Activated CD8-positive, alpha-beta T cell treated with anti-CD3 and anti-CD28 coated beads for 36 hours (primary cell): ENCODE results near the gene MAGI2. TPM values are rescaled to one million over a fixed set of nuclear protein-coding genes. Genes with fewer than 3 reads are reported as not detected.

Source experiments
- ATAC-seq: fragments of 200-7000 bp; cut with Tn5 transposase; one replicate; pipeline ENCODE4 v1.10.0; 2021; ENCODE audit warnings: mild to moderate bottlenecking, moderate library complexity
- CTCF ChIA-PET: fragments of 350-600 bp; sonication (Branson Sonifier 250); formaldehyde crosslinking; loops from one replicate; lab custom pipeline; 2021; ENCODE audit warnings: antibody characterized with exemption; lab: Charles Lee
- POLR2A ChIA-PET: fragments of 350-600 bp; sonication (Branson Sonifier 250); formaldehyde crosslinking; loops from one replicate; lab custom pipeline; 2021; ENCODE audit warnings: antibody characterized with exemption; lab: Charles Lee
- DNase-seq: peaks from one replicate; pipeline ENCODE4 v3.0.0-alpha.2; 2020
- H3K27ac Mint-ChIP-seq: one replicate; pipeline ENCODE4 v1.8.0; 2021; ENCODE audit warnings: mild to moderate bottlenecking, mixed read lengths
- H3K27me3 Mint-ChIP-seq: one replicate; pipeline ENCODE4 v1.8.0; 2021; ENCODE audit warnings: mixed read lengths
- H3K36me3 Mint-ChIP-seq: one replicate; pipeline ENCODE4 v1.8.0; 2021; ENCODE audit warnings: low read depth, mixed read lengths
- H3K4me1 Mint-ChIP-seq: one replicate; pipeline ENCODE4 v1.8.0; 2021; ENCODE audit warnings: low read depth, mixed read lengths
- H3K4me3 Mint-ChIP-seq: one replicate; pipeline ENCODE4 v1.8.0; 2021; ENCODE audit warnings: mild to moderate bottlenecking, moderate library complexity, mixed read lengths
- H3K9me3 Mint-ChIP-seq: one replicate; pipeline ENCODE4 v1.8.0; 2021; ENCODE audit warnings: mixed read lengths
- CTCF ChIP-seq: fragments of 200-600 bp; IDR thresholded peaks from one replicate; pipeline ENCODE4 v1.8.0; 2022; ENCODE audit warnings: antibody characterized with exemption, mild to moderate bottlenecking
- intact Hi-C: fragments of 100-400 bp; cut with micrococcal nuclease; formaldehyde crosslinking; loops from one replicate; pipeline ENCODE4 v1.10.0; 2022
- total RNA-seq, 2 experiments: library from RNA; stranded (reverse); gene quantifications; one replicate each; pipeline ENCODE4 v1.2.3, GENCODE V29; 2021

The MAGI2 gene
- total RNA-seq, 2 experiments from 2014 or later = 0.04 to 0.09 TPM

GRCh38 chr7:78083476-78084120 is 1369.9 kb downstream of the MAGI2 start:
- intact Hi-C loops = no loop called here
- TF ChIP-seq CTCF = no peak
- DNase-seq = no peak
- ATAC-seq = no peak
- Mint-ChIP-seq H3K4me1 (no peaks in the 10 kb centered on the region), H3K9me3 (no peaks in the 10 kb centered on the region), H3K36me3 (no peaks in the 10 kb centered on the region), H3K27ac (no peak overlapping the region), H3K27me3 (peaks cover 4% of the 10 kb centered on the region), H3K4me3 (no peak overlapping the region)
- ChIA-PET CTCF (no interaction called here), POLR2A (no interaction called here)

- no peak for TF ChIP-seq CTCF
- no peaks in the 10 kb centered on the region for H3K9me3 Mint-ChIP-seq
- CTCF ChIA-PET = no interaction called here
- peaks cover 3% of the 10 kb centered on the region for H3K27me3 Mint-ChIP-seq
- POLR2A ChIA-PET = no interaction called here
- H3K4me1 Mint-ChIP-seq = no peaks in the 10 kb centered on the region
- intact Hi-C loops = no loop called here
- no peak overlapping the region for H3K27ac Mint-ChIP-seq
- ATAC-seq (no peak), DNase-seq (no peak)
- no peaks in the 10 kb centered on the region for H3K36me3 Mint-ChIP-seq
- no peak overlapping the region for H3K4me3 Mint-ChIP-seq
These were observed 1370.9 kb downstream of the MAGI2 start for GRCh38 chr7:78082556-78082955.

- no peak for TF ChIP-seq CTCF
- ATAC-seq (no peak), DNase-seq (no peak)
- H3K27me3 Mint-ChIP-seq = peaks cover 1% of the 10 kb centered on the region
- no peaks in the 10 kb centered on the region for H3K9me3 Mint-ChIP-seq
- H3K4me1 Mint-ChIP-seq = no peaks in the 10 kb centered on the region
- H3K27ac Mint-ChIP-seq = no peak overlapping the region
- intact Hi-C loops = no loop called here
- no peaks in the 10 kb centered on the region for H3K36me3 Mint-ChIP-seq
- ChIA-PET CTCF (no interaction called here), POLR2A (no interaction called here)
- no peak overlapping the region for H3K4me3 Mint-ChIP-seq
These were observed 1371.6 kb downstream of the MAGI2 start for GRCh38 chr7:78081888-78082287.

GRCh38 chr7:78081344-78081743 is 1372.1 kb downstream of the MAGI2 start:
- ChIA-PET POLR2A (no interaction called here), CTCF (no interaction called here)
- no peaks in the 10 kb centered on the region for H3K27me3 Mint-ChIP-seq
- no peak for ATAC-seq
- TF ChIP-seq CTCF = no peak
- H3K4me1 Mint-ChIP-seq = no peaks in the 10 kb centered on the region
- intact Hi-C loops = no loop called here
- DNase-seq = no peak
- H3K4me3 Mint-ChIP-seq = no peak overlapping the region
- H3K9me3 Mint-ChIP-seq = no peaks in the 10 kb centered on the region
- no peak overlapping the region for H3K27ac Mint-ChIP-seq
- H3K36me3 Mint-ChIP-seq = no peaks in the 10 kb centered on the region

GRCh38 chr7:78080811-78081210 is 1372.7 kb downstream of the MAGI2 start:
- no peaks in the 10 kb centered on the region for H3K4me1 Mint-ChIP-seq
- ChIA-PET POLR2A (no interaction called here), CTCF (no interaction called here)
- DNase-seq = no peak
- H3K4me3 Mint-ChIP-seq = no peak overlapping the region
- H3K27ac Mint-ChIP-seq = no peak overlapping the region
- ATAC-seq = no peak
- no peak for TF ChIP-seq CTCF
- no peaks in the 10 kb centered on the region for H3K36me3 Mint-ChIP-seq
- H3K9me3 Mint-ChIP-seq = no peaks in the 10 kb centered on the region
- intact Hi-C loops = no loop called here
- no peaks in the 10 kb centered on the region for H3K27me3 Mint-ChIP-seq
